Measurements from ENCODE around the gene RLBP1.

Gene RLBP1

DNA sequence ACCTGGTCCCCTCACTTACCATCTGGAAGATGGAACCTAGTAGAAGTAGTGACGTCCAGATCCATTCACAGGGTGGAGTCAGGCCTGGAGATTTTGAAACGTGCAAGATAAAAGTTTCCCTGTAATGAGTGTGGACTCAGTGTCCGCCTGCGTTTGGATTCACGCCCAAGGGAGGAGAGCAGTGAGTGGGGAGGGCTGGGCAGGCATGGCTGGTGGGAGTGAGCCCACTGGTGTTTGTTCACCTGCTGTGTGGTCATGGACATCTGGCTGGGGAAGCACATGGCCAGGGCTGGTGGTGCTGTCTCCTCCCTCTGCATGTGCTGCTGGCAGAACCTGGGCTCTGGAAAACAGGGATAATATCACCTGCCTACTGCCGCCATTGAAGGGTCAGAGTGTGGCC, 37.0 kb downstream of the RLBP1 start:
- Histone ChIP-seq H4K8ac (ENCODE audit: low read length) (no peak overlapping the region), H3K27me3 (ENCODE audit: control insufficient read depth in 1 of 2, insufficient read depth in 1 of 2, low read length in 2 of 2) (no peaks in the 10 kb centered on the region), H3K79me1 (replicated peaks; ENCODE audit: low read length, poor library complexity, severe bottlenecking) (peaks cover 5% of the 10 kb centered on the region), H3K4me1 (ENCODE audit: control insufficient read depth, insufficient read depth, low read depth, low read length) (peaks cover 10% of the 10 kb centered on the region), H2BK120ac (ENCODE audit: low read depth, low read length) (no peak overlapping the region), H3K4me3 (ENCODE audit: insufficient read depth in 1 of 2, low read depth in 1 of 2, low read length in 2 of 2) (peak overlapping the region in 1 of 2 experiments; percentile 9), H2BK5ac (ENCODE audit: low read depth, low read length, poor library complexity, severe bottlenecking) (no peak overlapping the region), H3K14ac (ENCODE audit: low read length in 2 of 2) (no peak overlapping the region), H2BK12ac (ENCODE audit: low read length in 2 of 2) (no peak overlapping the region), H3K4me2 (ENCODE audit: low read length, poor library complexity, severe bottlenecking) (no peak overlapping the region), H3K27ac (ENCODE audit: low read length, poor library complexity, severe bottlenecking) (no peak overlapping the region), H3K36me3 (ENCODE audit: control insufficient read depth in 1 of 2, insufficient read depth in 2 of 2, low read depth in 1 of 2, low read length in 2 of 2) (peaks cover 36 to 94% of the 10 kb centered on the region in 2 experiments), H4K91ac (ENCODE audit: low read length) (no peak overlapping the region), H2BK15ac (ENCODE audit: low read depth, poor library complexity, severe bottlenecking) (no peak overlapping the region), H2AK5ac (ENCODE audit: low read length, severe bottlenecking) (no peak overlapping the region), H2AFZ (ENCODE audit: low read depth, low read length) (no peak overlapping the region), H3K9ac (ENCODE audit: low read length) (no peak overlapping the region), H3K18ac (ENCODE audit: low read depth in 1 of 2, low read length in 2 of 2) (no peak overlapping the region), H3K4ac (ENCODE audit: low read depth in 1 of 2, low read length in 2 of 2) (no peak overlapping the region), H3K23ac (ENCODE audit: low read length in 2 of 2) (no peak overlapping the region), H3K9me3 (ENCODE audit: control insufficient read depth, low read length) (no peaks in the 10 kb centered on the region)
- 86% methylated on average over 6 of the region's 6 CpGs for WGBS
- DNase-seq, result no peak

DNA sequence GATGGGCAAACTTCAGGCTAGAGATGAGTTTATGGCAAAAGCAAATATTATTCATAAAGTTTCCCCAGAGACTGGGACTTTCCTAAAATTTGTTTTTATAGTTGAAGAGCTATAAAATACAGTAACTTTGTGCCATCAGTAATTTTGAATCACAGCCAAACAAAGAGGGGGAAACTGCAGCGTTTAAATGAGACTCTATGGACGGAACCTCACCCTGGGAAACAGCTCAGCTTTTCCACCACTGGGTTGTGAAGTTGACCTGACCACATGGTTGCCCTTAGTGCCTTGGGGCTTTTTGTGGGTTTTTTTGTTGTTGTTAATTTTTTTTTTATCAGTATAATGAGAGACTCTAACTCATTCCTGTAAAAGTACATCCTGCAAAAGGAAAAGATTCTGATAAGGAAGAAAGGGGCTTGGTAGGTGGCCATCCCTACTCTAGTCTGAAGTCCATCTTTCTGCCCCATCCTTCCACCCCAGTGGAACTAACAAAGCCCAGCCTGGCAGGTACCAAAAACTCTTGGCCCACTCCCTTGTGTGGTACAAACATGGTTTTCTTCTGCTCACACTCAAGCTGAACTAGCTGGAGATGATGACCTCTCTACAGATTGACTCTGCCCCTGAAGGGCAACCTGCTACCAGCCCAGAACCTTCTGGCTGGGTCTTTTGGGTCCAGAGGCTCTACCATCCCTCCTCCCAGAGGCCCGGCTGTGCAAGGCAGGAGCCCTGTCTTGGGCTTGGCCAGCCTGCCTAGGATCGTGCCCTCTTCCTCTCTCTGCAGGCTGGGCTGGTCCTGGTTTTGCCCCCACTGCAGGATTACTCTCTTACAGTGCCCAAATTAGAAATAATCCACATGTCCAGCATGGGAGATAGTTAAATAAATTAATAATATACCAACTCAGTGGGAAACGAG, 41.2 kb downstream of the RLBP1 start:
- Histone ChIP-seq H3K36me3 (ENCODE audit: control insufficient read depth in 1 of 2, insufficient read depth in 2 of 2, low read depth in 1 of 2, low read length in 2 of 2) (peaks cover 38 to 93% of the 10 kb centered on the region in 2 experiments), H3K27me3 (ENCODE audit: control insufficient read depth in 1 of 2, insufficient read depth in 1 of 2, low read length in 2 of 2) (no peaks in the 10 kb centered on the region), H3K9me3 (ENCODE audit: control insufficient read depth, low read length) (no peaks in the 10 kb centered on the region), H3K4ac (ENCODE audit: low read depth in 1 of 2, low read length in 2 of 2) (no peak overlapping the region), H2BK5ac (ENCODE audit: low read depth, low read length, poor library complexity, severe bottlenecking) (no peak overlapping the region), H4K8ac (ENCODE audit: low read length) (no peak overlapping the region), H2BK15ac (ENCODE audit: low read depth, poor library complexity, severe bottlenecking) (no peak overlapping the region), H3K23ac (ENCODE audit: low read length in 2 of 2) (no peak overlapping the region), H3K4me2 (ENCODE audit: low read length, poor library complexity, severe bottlenecking) (no peak overlapping the region), H2BK12ac (ENCODE audit: low read length in 2 of 2) (no peak overlapping the region), H3K4me3 (ENCODE audit: insufficient read depth in 1 of 2, low read depth in 1 of 2, low read length in 2 of 2) (no peak overlapping the region), H3K79me1 (replicated peaks; ENCODE audit: low read length, poor library complexity, severe bottlenecking) (peaks cover 8% of the 10 kb centered on the region), H3K27ac (ENCODE audit: low read length, poor library complexity, severe bottlenecking) (no peak overlapping the region), H2AK5ac (ENCODE audit: low read length, severe bottlenecking) (no peak overlapping the region), H3K14ac (ENCODE audit: low read length in 2 of 2) (no peak overlapping the region), H3K4me1 (ENCODE audit: control insufficient read depth, insufficient read depth, low read depth, low read length) (peaks cover 2% of the 10 kb centered on the region), H2AFZ (ENCODE audit: low read depth, low read length) (no peak overlapping the region), H3K18ac (ENCODE audit: low read depth in 1 of 2, low read length in 2 of 2) (no peak overlapping the region), H3K9ac (ENCODE audit: low read length) (peak overlapping the region; percentile 1), H2BK120ac (ENCODE audit: low read depth, low read length) (no peak overlapping the region), H4K91ac (ENCODE audit: low read length) (no peak overlapping the region)
- peak; percentile 17 for DNase-seq
- 70% methylated on average over 3 of the region's 5 CpGs for WGBS

DNA sequence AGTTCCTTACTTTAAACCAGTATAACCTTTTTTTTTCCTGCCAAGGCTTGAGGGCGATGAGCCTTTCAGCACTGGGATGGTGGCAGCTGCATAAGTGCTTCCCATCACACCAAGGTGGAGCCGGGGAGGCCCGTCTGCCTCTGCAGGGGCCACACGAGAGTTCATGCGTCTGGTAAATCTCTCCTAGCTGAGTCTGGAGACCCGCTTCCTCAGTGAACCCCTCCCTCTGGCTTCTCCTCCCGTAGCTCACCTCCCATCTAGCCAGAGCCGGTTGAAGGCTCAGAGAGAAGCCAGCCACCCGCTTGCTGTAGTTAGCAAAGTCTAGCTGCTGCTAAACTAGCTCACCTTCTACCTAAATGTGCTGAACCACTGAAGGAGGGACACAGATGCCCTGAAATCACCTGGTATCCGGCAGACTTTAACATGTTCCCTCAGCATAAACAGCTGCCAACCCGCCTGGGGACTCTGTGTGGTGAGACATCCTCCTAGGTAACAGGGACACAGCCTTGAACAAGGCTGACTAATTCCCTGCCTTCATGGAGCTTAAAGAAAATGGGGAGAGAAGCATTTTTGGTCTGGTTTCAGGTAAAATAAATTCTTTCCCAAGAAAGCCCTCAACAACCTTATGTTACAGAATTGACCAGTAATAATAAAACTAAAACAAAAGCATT, 42.9 kb downstream of the RLBP1 start:
- Histone ChIP-seq H2AK5ac (ENCODE audit: low read length, severe bottlenecking) (no peak overlapping the region), H3K36me3 (ENCODE audit: control insufficient read depth in 1 of 2, insufficient read depth in 2 of 2, low read depth in 1 of 2, low read length in 2 of 2) (peaks cover 27 to 87% of the 10 kb centered on the region in 2 experiments), H3K4me3 (ENCODE audit: insufficient read depth in 1 of 2, low read depth in 1 of 2, low read length in 2 of 2) (no peak overlapping the region), H3K79me1 (replicated peaks; ENCODE audit: low read length, poor library complexity, severe bottlenecking) (peaks cover 6% of the 10 kb centered on the region), H2AFZ (ENCODE audit: low read depth, low read length) (no peak overlapping the region), H3K18ac (ENCODE audit: low read depth in 1 of 2, low read length in 2 of 2) (no peak overlapping the region), H3K14ac (ENCODE audit: low read length in 2 of 2) (no peak overlapping the region), H2BK120ac (ENCODE audit: low read depth, low read length) (no peak overlapping the region), H2BK15ac (ENCODE audit: low read depth, poor library complexity, severe bottlenecking) (no peak overlapping the region), H3K4me2 (ENCODE audit: low read length, poor library complexity, severe bottlenecking) (no peak overlapping the region), H2BK12ac (ENCODE audit: low read length in 2 of 2) (no peak overlapping the region), H2BK5ac (ENCODE audit: low read depth, low read length, poor library complexity, severe bottlenecking) (no peak overlapping the region), H3K4me1 (ENCODE audit: control insufficient read depth, insufficient read depth, low read depth, low read length) (peaks cover 2% of the 10 kb centered on the region), H3K27ac (ENCODE audit: low read length, poor library complexity, severe bottlenecking) (no peak overlapping the region), H3K9ac (ENCODE audit: low read length) (no peak overlapping the region), H3K4ac (ENCODE audit: low read depth in 1 of 2, low read length in 2 of 2) (no peak overlapping the region), H3K23ac (ENCODE audit: low read length in 2 of 2) (no peak overlapping the region), H3K27me3 (ENCODE audit: control insufficient read depth in 1 of 2, insufficient read depth in 1 of 2, low read length in 2 of 2) (no peaks in the 10 kb centered on the region), H4K91ac (ENCODE audit: low read length) (no peak overlapping the region), H3K9me3 (ENCODE audit: control insufficient read depth, low read length) (no peaks in the 10 kb centered on the region), H4K8ac (ENCODE audit: low read length) (no peak overlapping the region)
- no peak for DNase-seq
- WGBS, result 77% methylated on average over 11 of the region's 11 CpGs

DNA sequence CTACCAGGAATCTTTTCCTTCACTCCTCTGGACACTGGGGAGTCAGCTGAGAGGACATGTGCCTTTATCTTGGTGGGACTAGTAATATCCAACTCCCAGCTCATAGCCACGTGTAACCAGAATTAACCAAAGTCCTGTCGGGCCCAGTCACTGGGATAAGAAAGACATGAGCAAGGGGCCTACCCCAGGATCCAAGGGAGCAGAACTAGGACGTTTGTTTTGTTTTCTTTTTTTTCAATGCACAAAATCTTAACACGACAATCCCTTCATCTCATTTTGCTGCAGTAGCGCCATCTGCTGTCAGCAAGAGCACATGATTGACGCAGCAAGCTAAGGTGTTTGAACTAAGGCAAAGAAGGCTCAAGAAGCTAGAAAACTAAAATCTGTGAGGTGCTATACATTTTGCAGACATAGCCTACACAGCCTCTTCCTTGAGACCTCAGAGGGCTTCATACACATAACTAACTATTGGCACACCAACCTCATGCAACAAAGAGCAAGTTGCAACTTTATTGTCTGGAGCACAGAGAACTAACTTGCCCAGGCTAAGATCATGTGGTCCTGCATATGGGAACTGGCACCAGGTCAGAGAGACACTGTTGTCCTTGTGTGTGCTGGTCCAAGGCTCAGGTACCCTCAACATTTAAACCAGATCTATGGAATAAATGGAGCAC, 43.6 kb downstream of the RLBP1 start:
- peaks cover 6% of the 10 kb centered on the region for H3K79me1 ChIP-seq (replicated peaks; ENCODE audit: low read length, poor library complexity, severe bottlenecking)

More for the DNA sequence above, 43.6 kb downstream of the RLBP1 start:
- peaks cover 27 to 82% of the 10 kb centered on the region in 2 experiments for H3K36me3 ChIP-seq (ENCODE audit: control insufficient read depth in 1 of 2, insufficient read depth in 2 of 2, low read depth in 1 of 2, low read length in 2 of 2)
- no peak overlapping the region for H2BK15ac ChIP-seq (ENCODE audit: low read depth, poor library complexity, severe bottlenecking)
- H4K91ac ChIP-seq (ENCODE audit: low read length), result no peak overlapping the region
- no peak overlapping the region for H3K4me2 ChIP-seq (ENCODE audit: low read length, poor library complexity, severe bottlenecking)
- no peak overlapping the region for H3K4ac ChIP-seq (ENCODE audit: low read depth in 1 of 2, low read length in 2 of 2)
- no peak overlapping the region for H2AFZ ChIP-seq (ENCODE audit: low read depth, low read length)
- H3K27ac ChIP-seq (ENCODE audit: low read length, poor library complexity, severe bottlenecking), result no peak overlapping the region
- H3K9me3 ChIP-seq (ENCODE audit: control insufficient read depth, low read length), result no peaks in the 10 kb centered on the region
- no peak overlapping the region for H3K14ac ChIP-seq (ENCODE audit: low read length in 2 of 2)
- no peak overlapping the region for H3K4me3 ChIP-seq (ENCODE audit: insufficient read depth in 1 of 2, low read depth in 1 of 2, low read length in 2 of 2)
- no peak overlapping the region for H4K8ac ChIP-seq (ENCODE audit: low read length)
- H2BK12ac ChIP-seq (ENCODE audit: low read length in 2 of 2), result no peak overlapping the region
- H2BK5ac ChIP-seq (ENCODE audit: low read depth, low read length, poor library complexity, severe bottlenecking), result no peak overlapping the region
- H3K4me1 ChIP-seq (ENCODE audit: control insufficient read depth, insufficient read depth, low read depth, low read length), result peaks cover 2% of the 10 kb centered on the region
- WGBS, result 23% methylated on average over 6 of the region's 6 CpGs
- no peak overlapping the region for H3K23ac ChIP-seq (ENCODE audit: low read length in 2 of 2)
- H3K18ac ChIP-seq (ENCODE audit: low read depth in 1 of 2, low read length in 2 of 2), result no peak overlapping the region
- peak; percentile 75 for DNase-seq
- no peak overlapping the region for H2AK5ac ChIP-seq (ENCODE audit: low read length, severe bottlenecking)
- peak overlapping the region; percentile 66 for H3K9ac ChIP-seq (ENCODE audit: low read length)
- H3K27me3 ChIP-seq (ENCODE audit: control insufficient read depth in 1 of 2, insufficient read depth in 1 of 2, low read length in 2 of 2), result no peaks in the 10 kb centered on the region
- H2BK120ac ChIP-seq (ENCODE audit: low read depth, low read length), result no peak overlapping the region
